ENCODE data around the gene TAP2. TPM values are rescaled to one million over a fixed set of nuclear protein-coding genes. Genes with fewer than 3 reads are reported as not detected.
A peak's percentile ranks its signal among the peaks of the same experiment; 100 is the strongest.

The TAP2 gene
- polyA plus RNA-seq, 2 of the 4 experiments (the other 2 are of a cell fraction) = 11.4 to 15.9 TPM

DNA sequence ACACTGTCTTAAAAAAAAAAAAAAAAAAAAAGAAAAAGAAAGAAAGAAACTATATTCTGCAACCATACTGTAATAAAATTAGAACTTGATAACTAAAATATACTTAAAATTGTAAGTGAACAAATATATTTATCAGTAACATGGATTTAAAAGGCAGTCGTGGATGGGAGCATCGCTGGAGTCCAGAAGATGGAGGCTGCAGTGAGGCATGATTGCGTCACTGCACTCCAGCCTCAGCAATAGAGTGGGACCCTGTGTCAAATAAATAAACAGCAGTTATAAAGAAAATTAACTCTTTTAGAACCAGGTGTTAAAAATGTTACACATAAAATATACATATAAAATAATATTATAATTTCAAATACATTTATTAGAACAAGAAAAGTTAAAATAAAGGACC, 24.2 kb upstream of the TAP2 start:
- Histone ChIP-seq H3K4me3 (no peak overlapping the region), H3K4me1 (peaks cover 9% of the 10 kb centered on the region; the same call in 2 of the 3 replicates), H3K27ac (no peak overlapping the region), H3K4me2 (no peak overlapping the region), H3K9me3 (no peaks in the 10 kb centered on the region)
- no peak for DNase-seq (ENCODE audit: low read depth in 1 of 2, low spot score in 1 of 2)
- TF ChIP-seq EHMT2 (IDR thresholded peaks at IDR 0.05; ENCODE audit: low read depth) (no peak), CEBPB (IDR thresholded peaks at IDR 0.05) (peak in 1 of 2 experiments; percentile 39; a peak in 1 of 4 replicates)
- TF ChIP-seq, protein P1, sequence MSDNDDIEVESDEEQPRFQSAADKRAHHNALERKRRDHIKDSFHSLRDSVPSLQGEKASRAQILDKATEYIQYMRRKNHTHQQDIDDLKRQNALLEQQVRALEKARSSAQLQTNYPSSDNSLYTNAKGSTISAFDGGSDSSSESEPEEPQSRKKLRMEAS (IDR thresholded peaks at IDR 0.05) = no peak
- WGBS (ENCODE audit: missing lambda C conversion rate) = 68% methylated on average over 3 of the region's 3 CpGs
- FAIRE-seq = no peak
- no peak for ATAC-seq
- POLR2A ChIA-PET = no interaction called here
- CTCF ChIA-PET = interaction anchor here (0.6 to 13.9 kb wide), 3 partner anchors 21 to 448 kb away, joined by 3 to 253 read pairs (median 3); partner anchors contain the start of genes PSMB8 and TAP2

DNA sequence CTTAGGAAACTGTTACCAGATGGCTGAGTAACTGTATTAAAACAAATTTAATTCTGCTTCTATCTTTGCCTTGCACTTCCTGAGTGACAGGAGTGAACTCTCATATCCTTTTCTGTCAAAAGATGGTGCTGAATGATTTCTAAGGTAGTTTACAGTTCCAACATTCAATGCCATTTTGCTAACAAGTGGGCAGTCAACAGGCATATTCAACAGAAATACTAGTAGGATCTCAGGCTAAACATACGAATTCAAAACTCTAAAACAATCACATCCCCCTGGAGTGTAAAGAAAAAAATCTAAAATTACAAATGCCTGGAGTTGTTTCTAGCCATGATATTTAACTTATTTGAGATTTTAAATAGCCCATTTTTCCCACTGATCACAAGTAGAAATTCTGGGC, 22.1 kb upstream of the TAP2 start:
- ChIA-PET POLR2A (interaction anchor here (1.2 kb wide), 1 partner anchor 22 kb away, joined by 12 read pairs; the partner anchor contains the start of gene TAP2), CTCF (interaction anchor here (1.2 to 9.4 kb wide), 4 partner anchors 8 to 35 kb away, joined by 4 to 225 read pairs (median 16); partner anchors contain the start of genes PSMB8 and TAP2)
- Histone ChIP-seq H3K4me1 (peaks cover 9% of the 10 kb centered on the region; the same call in 2 of the 3 replicates), H3K9me3 (no peaks in the 10 kb centered on the region), H3K27ac (peak overlapping the region in 1 of 2 experiments; percentile 69; a peak in 2 of 6 replicates), H3K4me3 (no peak overlapping the region), H3K4me2 (peak overlapping the region; percentile 75)
- WGBS (ENCODE audit: missing lambda C conversion rate) = 71% methylated on average over 1 of the region's 1 CpG
- FAIRE-seq (no peak), ATAC-seq (no peak), DNase-seq (ENCODE audit: low read depth in 1 of 2, low spot score in 1 of 2) (no peak)
- no peak for TF ChIP-seq JUN (IDR thresholded peaks at IDR 0.05)
- TF ChIP-seq FOSL2 (IDR thresholded peaks at IDR 0.05) = no peak
- TF ChIP-seq FOSL2 (CRISPR knock-in tag; IDR thresholded peaks at IDR 0.05) = no peak

DNA sequence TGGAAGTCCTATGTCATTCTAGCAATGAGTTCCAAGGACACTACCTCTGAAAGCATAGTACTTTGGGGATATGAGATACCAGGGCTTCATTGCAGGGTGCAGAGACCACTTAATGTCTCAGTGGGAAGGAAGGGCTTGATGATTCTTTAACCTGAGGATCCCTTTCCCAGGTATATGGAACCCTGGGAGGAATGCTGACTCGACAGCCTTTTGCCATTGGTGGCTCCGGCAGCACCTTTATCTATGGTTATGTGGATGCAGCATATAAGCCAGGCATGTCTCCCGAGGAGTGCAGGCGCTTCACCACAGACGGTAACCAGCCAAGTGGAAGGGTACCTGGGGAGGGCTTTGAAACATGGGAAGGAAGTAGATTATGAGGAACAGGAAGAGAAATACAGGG, 19.7 kb upstream of the TAP2 start:
- Histone ChIP-seq H3K9me3 (no peaks in the 10 kb centered on the region), H3K4me2 (no peak overlapping the region), H3K27ac (no peak overlapping the region), H3K4me3 (no peak overlapping the region), H3K4me1 (peaks cover 13% of the 10 kb centered on the region)
- no peak for DNase-seq (ENCODE audit: low read depth in 1 of 2, low spot score in 1 of 2)
- CTCF ChIA-PET = interaction anchor here (1.2 to 9.4 kb wide), 5 partner anchors 10 to 42 kb away, joined by 3 to 225 read pairs (median 6); partner anchors contain the start of genes PSMB8 and TAP2
- POLR2A ChIA-PET = interaction anchor here (1.1 to 1.4 kb wide), 2 partner anchors 20 to 114 kb away, joined by 3 to 4 read pairs; partner anchors contain the start of gene TAP2
- TF ChIP-seq, protein P2, sequence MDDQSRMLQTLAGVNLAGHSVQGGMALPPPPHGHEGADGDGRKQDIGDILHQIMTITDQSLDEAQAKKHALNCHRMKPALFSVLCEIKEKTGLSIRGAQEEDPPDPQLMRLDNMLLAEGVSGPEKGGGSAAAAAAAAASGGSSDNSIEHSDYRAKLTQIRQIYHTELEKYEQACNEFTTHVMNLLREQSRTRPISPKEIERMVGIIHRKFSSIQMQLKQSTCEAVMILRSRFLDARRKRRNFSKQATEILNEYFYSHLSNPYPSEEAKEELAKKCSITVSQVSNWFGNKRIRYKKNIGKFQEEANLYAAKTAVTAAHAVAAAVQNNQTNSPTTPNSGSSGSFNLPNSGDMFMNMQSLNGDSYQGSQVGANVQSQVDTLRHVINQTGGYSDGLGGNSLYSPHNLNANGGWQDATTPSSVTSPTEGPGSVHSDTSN (IDR thresholded peaks at IDR 0.05) = no peak
- peak; percentile 68 for TF ChIP-seq MAFK (IDR thresholded peaks at IDR 0.05; ENCODE audit: partially characterized antibody)
- TF ChIP-seq HOXA7 (CRISPR knock-in tag; IDR thresholded peaks at IDR 0.05) = no peak
- FAIRE-seq = no peak
- no peak for ATAC-seq
- 72% methylated on average over 5 of the region's 5 CpGs for WGBS (ENCODE audit: missing lambda C conversion rate)

DNA sequence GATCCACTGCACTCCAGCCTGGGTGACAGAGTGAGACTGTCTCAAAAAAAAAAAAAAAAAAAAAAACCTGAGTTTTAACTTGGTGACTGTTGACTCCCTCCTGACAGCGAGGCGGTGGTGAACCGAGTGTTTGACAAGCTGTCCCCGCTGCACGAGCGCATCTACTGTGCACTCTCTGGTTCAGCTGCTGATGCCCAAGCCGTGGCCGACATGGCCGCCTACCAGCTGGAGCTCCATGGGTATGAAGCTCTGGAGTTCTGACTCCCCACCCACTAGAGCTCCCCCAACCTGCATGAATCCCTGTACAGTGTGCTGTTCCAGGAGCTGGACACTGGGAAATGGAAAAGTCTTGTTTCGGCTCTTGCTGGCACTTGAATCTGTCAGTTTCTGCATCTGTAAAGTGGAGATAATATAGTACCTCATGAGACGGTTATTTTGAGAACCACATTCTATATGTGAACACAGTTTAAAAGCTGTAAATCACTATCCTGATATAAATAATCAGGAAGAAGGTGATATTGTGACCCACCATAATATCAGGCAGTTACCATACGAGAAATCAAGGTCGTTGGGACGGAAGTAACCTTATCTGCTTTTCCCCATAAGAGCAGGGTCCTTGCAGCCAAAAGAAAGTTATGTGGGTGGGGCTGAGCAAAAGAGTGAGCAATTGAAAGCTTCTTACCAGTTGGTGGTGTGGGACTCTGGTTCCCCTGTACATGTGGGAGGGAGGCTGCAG, 18.8 kb upstream of the TAP2 start:
- no peak for ATAC-seq
- WGBS (ENCODE audit: missing lambda C conversion rate) = 84% methylated on average over 14 of the region's 14 CpGs
- FAIRE-seq = no peak
- Histone ChIP-seq H3K4me2 (no peak overlapping the region), H3K4me1 (peaks cover 15% of the 10 kb centered on the region), H3K4me3 (no peak overlapping the region), H3K27ac (no peak overlapping the region), H3K9me3 (no peaks in the 10 kb centered on the region)
- TF ChIP-seq JUN (IDR thresholded peaks at IDR 0.05) = no peak
- no peak for TF ChIP-seq EHF (CRISPR knock-in tag; IDR thresholded peaks at IDR 0.05)
- no peak for TF ChIP-seq KDM5A (IDR thresholded peaks at IDR 0.05)
- TF ChIP-seq ZNF302 (CRISPR knock-in tag; IDR thresholded peaks at IDR 0.05) = no peak
- TF ChIP-seq HOXB13 (CRISPR knock-in tag; IDR thresholded peaks at IDR 0.05; ENCODE audit: low read depth) = no peak
- TF ChIP-seq HEYL (CRISPR knock-in tag; IDR thresholded peaks at IDR 0.05) = no peak
- TF ChIP-seq, protein P3, sequence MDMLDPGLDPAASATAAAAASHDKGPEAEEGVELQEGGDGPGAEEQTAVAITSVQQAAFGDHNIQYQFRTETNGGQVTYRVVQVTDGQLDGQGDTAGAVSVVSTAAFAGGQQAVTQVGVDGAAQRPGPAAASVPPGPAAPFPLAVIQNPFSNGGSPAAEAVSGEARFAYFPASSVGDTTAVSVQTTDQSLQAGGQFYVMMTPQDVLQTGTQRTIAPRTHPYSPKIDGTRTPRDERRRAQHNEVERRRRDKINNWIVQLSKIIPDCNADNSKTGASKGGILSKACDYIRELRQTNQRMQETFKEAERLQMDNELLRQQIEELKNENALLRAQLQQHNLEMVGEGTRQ (IDR thresholded peaks at IDR 0.05) = no peak
- no peak for TF ChIP-seq ZC3H11A (IDR thresholded peaks at IDR 0.05)
- no peak for TF ChIP-seq HDAC2 (IDR thresholded peaks at IDR 0.05)
- TF ChIP-seq KDM1A (IDR thresholded peaks at IDR 0.05; ENCODE audit: low read depth) = no peak
- no peak for TF ChIP-seq NPAS2 (CRISPR knock-in tag; IDR thresholded peaks at IDR 0.05; ENCODE audit: borderline replicate concordance)
- no peak for TF ChIP-seq TP53 (CRISPR knock-in tag; IDR thresholded peaks at IDR 0.05)
- TF ChIP-seq MAZ (IDR thresholded peaks at IDR 0.05; ENCODE audit: borderline replicate concordance, low read depth, low read length) = no peak
- no peak for TF ChIP-seq CEBPB (IDR thresholded peaks at IDR 0.05)
- TF ChIP-seq, protein P4, sequence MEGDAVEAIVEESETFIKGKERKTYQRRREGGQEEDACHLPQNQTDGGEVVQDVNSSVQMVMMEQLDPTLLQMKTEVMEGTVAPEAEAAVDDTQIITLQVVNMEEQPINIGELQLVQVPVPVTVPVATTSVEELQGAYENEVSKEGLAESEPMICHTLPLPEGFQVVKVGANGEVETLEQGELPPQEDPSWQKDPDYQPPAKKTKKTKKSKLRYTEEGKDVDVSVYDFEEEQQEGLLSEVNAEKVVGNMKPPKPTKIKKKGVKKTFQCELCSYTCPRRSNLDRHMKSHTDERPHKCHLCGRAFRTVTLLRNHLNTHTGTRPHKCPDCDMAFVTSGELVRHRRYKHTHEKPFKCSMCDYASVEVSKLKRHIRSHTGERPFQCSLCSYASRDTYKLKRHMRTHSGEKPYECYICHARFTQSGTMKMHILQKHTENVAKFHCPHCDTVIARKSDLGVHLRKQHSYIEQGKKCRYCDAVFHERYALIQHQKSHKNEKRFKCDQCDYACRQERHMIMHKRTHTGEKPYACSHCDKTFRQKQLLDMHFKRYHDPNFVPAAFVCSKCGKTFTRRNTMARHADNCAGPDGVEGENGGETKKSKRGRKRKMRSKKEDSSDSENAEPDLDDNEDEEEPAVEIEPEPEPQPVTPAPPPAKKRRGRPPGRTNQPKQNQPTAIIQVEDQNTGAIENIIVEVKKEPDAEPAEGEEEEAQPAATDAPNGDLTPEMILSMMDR (IDR thresholded peaks at IDR 0.05) = no peak
- no peak for TF ChIP-seq HOXB5 (CRISPR knock-in tag; IDR thresholded peaks at IDR 0.05)
- TF ChIP-seq GATA3 (IDR thresholded peaks at IDR 0.05; ENCODE audit: borderline replicate concordance) = no peak
- CTCF ChIA-PET = interaction anchor here (1.4 to 9.4 kb wide), 3 partner anchors 11 to 31 kb away, joined by 6 to 225 read pairs (median 53); partner anchors contain the start of genes PSMB8 and TAP2
- DNase-seq (ENCODE audit: low read depth in 1 of 2, low spot score in 1 of 2) = no peak
- POLR2A ChIA-PET = interaction anchor here (1.1 kb wide), 1 partner anchor 114 kb away, joined by 3 read pairs; no protein-coding TSS in a partner anchor
